ENCODE results near the gene PAGE3.

The PAGE3 gene

GRCh38 chrX:55279832-55280231 is 15.1 kb upstream of the PAGE3 start:
- Histone ChIP-seq H3K79me2 (ENCODE audit: insufficient read depth, low read length) (no peaks in the 10 kb centered on the region), H3K9me3 (ENCODE audit: insufficient read depth, low read depth, low read length) (no peaks in the 10 kb centered on the region), H2AFZ (ENCODE audit: low read length) (no peak overlapping the region), H4K20me1 (ENCODE audit: insufficient read depth, low read length, poor library complexity, severe bottlenecking) (no peaks in the 10 kb centered on the region), H3F3A (ENCODE audit: low read depth) (no peaks in the 10 kb centered on the region), H3K9ac (ENCODE audit: low read depth, low read length, poor library complexity, severe bottlenecking) (no peak overlapping the region), H3K27me3 (ENCODE audit: insufficient read depth, low read length, poor library complexity, severe bottlenecking) (no peaks in the 10 kb centered on the region), H3K4me3 (ENCODE audit: low read length, poor library complexity, severe bottlenecking) (no peak overlapping the region), H3K4me2 (ENCODE audit: low read depth, low read length, poor library complexity, severe bottlenecking) (no peak overlapping the region), H3K4me1 (ENCODE audit: insufficient read depth, low read length, poor library complexity, severe bottlenecking) (no peaks in the 10 kb centered on the region), H3K36me3 (ENCODE audit: insufficient read depth, low read length) (no peaks in the 10 kb centered on the region), H3K9me2 (replicated peaks; ENCODE audit: low read depth, low read length) (no peaks in the 10 kb centered on the region)
- TF ChIP-seq CTCF (conservative IDR thresholded peaks at IDR 0.05; ENCODE audit: low read length) (no peak), EZH2phosphoT487 (IDR thresholded peaks at IDR 0.05; ENCODE audit: borderline replicate concordance) (no peak)

DNA sequence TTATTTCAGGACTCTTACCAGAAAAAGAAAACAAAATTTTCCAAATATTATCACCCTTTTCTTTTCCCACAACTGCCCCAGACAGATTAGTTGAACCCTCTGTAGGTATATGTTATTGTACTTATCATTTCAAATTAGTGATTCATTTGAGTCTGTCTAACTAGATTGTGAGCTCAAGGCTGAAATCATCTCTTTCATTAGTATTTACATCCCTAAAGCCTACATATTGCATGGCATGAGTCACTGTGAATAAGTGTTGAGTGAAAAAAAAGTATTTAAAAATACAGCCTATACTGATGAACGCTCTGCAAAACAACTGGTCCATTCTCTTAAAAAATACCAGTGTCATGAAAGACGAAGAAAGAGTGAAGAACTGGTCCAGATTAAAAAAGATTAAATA is 3.9 kb downstream of the PAGE3 start:
- no peaks in the 10 kb centered on the region for H3K9me3 ChIP-seq (ENCODE audit: insufficient read depth, low read depth, low read length)
- H3K36me3 ChIP-seq (ENCODE audit: insufficient read depth, low read length): no peaks in the 10 kb centered on the region
- no peak overlapping the region for H2AFZ ChIP-seq (ENCODE audit: low read length)
- H3K4me1 ChIP-seq (ENCODE audit: insufficient read depth, low read length, poor library complexity, severe bottlenecking): no peaks in the 10 kb centered on the region
- no peak overlapping the region for H3K9ac ChIP-seq (ENCODE audit: low read depth, low read length, poor library complexity, severe bottlenecking)
- no peaks in the 10 kb centered on the region for H3K27me3 ChIP-seq (ENCODE audit: insufficient read depth, low read length, poor library complexity, severe bottlenecking)
- no peaks in the 10 kb centered on the region for H3K9me2 ChIP-seq (replicated peaks; ENCODE audit: low read depth, low read length)
- H3K79me2 ChIP-seq (ENCODE audit: insufficient read depth, low read length): no peaks in the 10 kb centered on the region
- no peaks in the 10 kb centered on the region for H4K20me1 ChIP-seq (ENCODE audit: insufficient read depth, low read length, poor library complexity, severe bottlenecking)
- no peak overlapping the region for H3K4me2 ChIP-seq (ENCODE audit: low read depth, low read length, poor library complexity, severe bottlenecking)
- TF ChIP-seq CTCF (conservative IDR thresholded peaks at IDR 0.05; ENCODE audit: low read length): no peak
- TF ChIP-seq EZH2phosphoT487 (IDR thresholded peaks at IDR 0.05; ENCODE audit: borderline replicate concordance): no peak
- H3F3A ChIP-seq (ENCODE audit: low read depth): no peaks in the 10 kb centered on the region
- no peak overlapping the region for H3K4me3 ChIP-seq (ENCODE audit: low read length, poor library complexity, severe bottlenecking)

DNA sequence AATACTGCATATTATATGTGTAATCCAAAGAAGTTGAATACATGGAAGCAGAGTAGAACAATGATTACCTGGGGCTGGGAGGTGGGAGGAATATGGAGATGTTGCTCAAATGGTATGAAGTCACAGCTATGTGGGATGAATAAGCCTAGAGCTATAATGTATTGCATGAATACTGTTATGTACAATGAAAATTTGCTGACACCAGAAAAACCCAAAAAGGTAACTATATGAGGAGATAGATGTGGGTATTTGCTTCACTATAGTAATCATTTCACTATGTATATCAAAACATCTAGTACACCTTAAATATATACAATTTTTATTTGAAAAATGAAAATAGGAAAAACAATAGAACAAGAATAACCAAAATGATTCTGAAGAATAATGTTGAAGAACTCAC is 11.2 kb downstream of the PAGE3 start:
- no peaks in the 10 kb centered on the region for H3K79me2 ChIP-seq (ENCODE audit: insufficient read depth, low read length)
- no peaks in the 10 kb centered on the region for H3K27me3 ChIP-seq (ENCODE audit: insufficient read depth, low read length, poor library complexity, severe bottlenecking)
- H3K9ac ChIP-seq (ENCODE audit: low read depth, low read length, poor library complexity, severe bottlenecking): no peak overlapping the region
- H3F3A ChIP-seq (ENCODE audit: low read depth): no peaks in the 10 kb centered on the region
- H4K20me1 ChIP-seq (ENCODE audit: insufficient read depth, low read length, poor library complexity, severe bottlenecking): no peaks in the 10 kb centered on the region
- no peak overlapping the region for H3K4me2 ChIP-seq (ENCODE audit: low read depth, low read length, poor library complexity, severe bottlenecking)
- no peaks in the 10 kb centered on the region for H3K36me3 ChIP-seq (ENCODE audit: insufficient read depth, low read length)
- H2AFZ ChIP-seq (ENCODE audit: low read length): no peak overlapping the region
- no peaks in the 10 kb centered on the region for H3K4me1 ChIP-seq (ENCODE audit: insufficient read depth, low read length, poor library complexity, severe bottlenecking)
- H3K4me3 ChIP-seq (ENCODE audit: low read length, poor library complexity, severe bottlenecking): no peak overlapping the region
- no peaks in the 10 kb centered on the region for H3K9me2 ChIP-seq (replicated peaks; ENCODE audit: low read depth, low read length)
- TF ChIP-seq EZH2phosphoT487 (IDR thresholded peaks at IDR 0.05; ENCODE audit: borderline replicate concordance) (no peak), CTCF (conservative IDR thresholded peaks at IDR 0.05; ENCODE audit: low read length) (no peak)
- no peaks in the 10 kb centered on the region for H3K9me3 ChIP-seq (ENCODE audit: insufficient read depth, low read depth, low read length)
